Thyroid gland (tissue), 4 donors: ENCODE data around the gene RFX7. TPM values are rescaled to one million over a fixed set of nuclear protein-coding genes. Genes with fewer than 3 reads are reported as not detected.
"Not testable (repeated sequence)": the region's sequence is repeated elsewhere in the genome, so short reads cannot be mapped to it uniquely, and the experiment has no call there.

Experiments used
- DNase-seq, 2 donors: peaks; one replicate each; pipeline ENCODE4 v3.0.0-alpha.2; 2019
- H3K27ac ChIP-seq, 3 donors: fragments of 200-600 bp; sonication (generic); 1 replicate in 2 of 3; 2 replicates in 1 of 3; pipeline ENCODE4 v1.5.1; 2016 to 2019; ENCODE audit warnings: mild to moderate bottlenecking in 1 of 3, moderate library complexity in 1 of 3
- H3K27me3 ChIP-seq: fragments of 200-600 bp; sonication (generic); one replicate; pipeline ENCODE4 v1.5.1; 2019
- H3K36me3 ChIP-seq, 2 donors: fragments of 200-600 bp; sonication (generic); one replicate each; pipeline ENCODE4 v1.5.1; 2016 to 2019
- H3K4me1 ChIP-seq, 2 donors: fragments of 200-600 bp; sonication (generic); one replicate each; pipeline ENCODE4 v1.5.1; 2017 to 2019
- H3K4me3 ChIP-seq, 3 donors: fragments of 200-600 bp; sonication (generic); replicated peaks in 1 of 3; 1 replicate in 2 of 3; 2 replicates in 1 of 3; pipeline ENCODE4 v1.5.1; 2016; ENCODE audit warnings: mild to moderate bottlenecking in 1 of 3
- H3K9me3 ChIP-seq: fragments of 200-600 bp; sonication (generic); one replicate; pipeline ENCODE4 v1.5.1; 2017
- CTCF ChIP-seq, 6 experiments: fragments of 200-600 bp in 3 of 6; fragments of 450-650 bp in 3 of 6; sonication (generic) in 3 of 6; IDR thresholded peaks; one replicate each; pipeline ENCODE4 v1.5.1; 2016 to 2019; ENCODE audit warnings: antibody characterized with exemption in 6 of 6, mild to moderate bottlenecking in 2 of 6, inconsistent platforms in 1 of 6, moderate library complexity in 1 of 6
- POLR2A ChIP-seq, 2 donors: fragments of 450-650 bp; IDR thresholded peaks; one replicate each; pipeline ENCODE4 v1.6.1; 2017; ENCODE audit warnings: antibody characterized with exemption in 2 of 2, mild to moderate bottlenecking in 2 of 2, moderate library complexity in 1 of 2
- WGBS, 2 donors: methylation state at CpG; one replicate each; pipeline ENCODE4 v1.1.5; 2017; 5-methylcytosine and 5-hydroxymethylcytosine counted together
- intact Hi-C: fragments of 100-400 bp; cut with DNase I; formaldehyde crosslinking; loops from one replicate; pipeline ENCODE4 v1.15.1; 2023
- total RNA-seq, 4 donors: library from RNA; depleted of rRNA; stranded (reverse); fragments of >200 nt; gene quantifications; one replicate each; pipeline ENCODE4 v1.2.3, GENCODE V29; 2016

RFX7 gene
- total RNA-seq, 4 donors from 2014 or later = 9.7 to 12.6 (median 11.4) TPM

- TF ChIP-seq POLR2A (IDR thresholded peaks at IDR 0.05) (no peak), CTCF (IDR thresholded peaks at IDR 0.05) (no peak)
- Histone ChIP-seq H3K27ac (no peak overlapping the region), H3K9me3 (no peaks in the 10 kb centered on the region), H3K4me1 (peaks cover 39 to 40% of the 10 kb centered on the region in 2 donors), H3K4me3 (no peak overlapping the region), H3K27me3 (no peaks in the 10 kb centered on the region), H3K36me3 (no peaks in the 10 kb centered on the region)
- peak; percentile 7 to 23 for DNase-seq
- WGBS, 2 donors = 67 to 79% methylated on average over 2 of the region's 2 CpGs
- intact Hi-C loops = no loop called here
Observed at GRCh38 chr15:56208185-56208584, 35.5 kb downstream of the RFX7 start.

- H3K4me3 ChIP-seq = no peak overlapping the region
- H3K9me3 ChIP-seq = no peaks in the 10 kb centered on the region
- no peak overlapping the region for H3K27ac ChIP-seq
- no peak for TF ChIP-seq CTCF (IDR thresholded peaks at IDR 0.05)
- TF ChIP-seq POLR2A (IDR thresholded peaks at IDR 0.05) = no peak
- H3K36me3 ChIP-seq = no peaks in the 10 kb centered on the region
- WGBS, 2 donors = 70 to 78% methylated on average over 1 of the region's 1 CpG
- H3K27me3 ChIP-seq = no peaks in the 10 kb centered on the region
- H3K4me1 ChIP-seq = peaks cover 39 to 40% of the 10 kb centered on the region in 2 donors
- intact Hi-C loops = no loop called here
- no peak for DNase-seq
Observed at GRCh38 chr15:56207711-56208110, 36.0 kb downstream of the RFX7 start.

- no peak for DNase-seq
- peaks cover 39 to 44% of the 10 kb centered on the region in 2 donors for H3K4me1 ChIP-seq
- H3K4me3 ChIP-seq = no peak overlapping the region
- no peak for TF ChIP-seq CTCF (IDR thresholded peaks at IDR 0.05)
- no peak for TF ChIP-seq POLR2A (IDR thresholded peaks at IDR 0.05)
- H3K27ac ChIP-seq = no peak overlapping the region
- intact Hi-C loops = no loop called here
- no peaks in the 10 kb centered on the region for H3K27me3 ChIP-seq
- H3K36me3 ChIP-seq = no peaks in the 10 kb centered on the region
- no peaks in the 10 kb centered on the region for H3K9me3 ChIP-seq
Observed at GRCh38 chr15:56207092-56207491, 36.6 kb downstream of the RFX7 start.

GRCh38 chr15:56205061-56205876 lies 38.4 kb downstream of the RFX7 start:
- Histone ChIP-seq H3K9me3 (no peaks in the 10 kb centered on the region), H3K36me3 (no peaks in the 10 kb centered on the region), H3K4me1 (peaks cover 39 to 44% of the 10 kb centered on the region in 2 donors), H3K27me3 (no peaks in the 10 kb centered on the region), H3K27ac (no peak overlapping the region), H3K4me3 (no peak overlapping the region)
- intact Hi-C loops = no loop called here
- no peak for DNase-seq
- TF ChIP-seq POLR2A (IDR thresholded peaks at IDR 0.05) = no peak
- no peak for TF ChIP-seq CTCF (IDR thresholded peaks at IDR 0.05)

GRCh38 chr15:56203312-56203922 lies 40.3 kb downstream of the RFX7 start:
- WGBS, 2 donors = 96% methylated on average over 4 of the region's 4 CpGs
- H3K36me3 ChIP-seq, H3K27ac ChIP-seq, H3K4me3 ChIP-seq, DNase-seq, intact Hi-C loops, H3K27me3 ChIP-seq, H3K9me3 ChIP-seq: not testable (repeated sequence)
- peaks cover 38 to 40% of the 10 kb centered on the region in 2 donors for H3K4me1 ChIP-seq
